Femur (tissue), 1 donor: Measurements from ENCODE around the gene SUPV3L1.
"Not testable (repeated sequence)": the region's sequence is repeated elsewhere in the genome, so short reads cannot be mapped to it uniquely, and the experiment has no call there.

Experiments
- DNase-seq: peaks from one replicate; pipeline ENCODE4 v3.0.0-alpha.2; 2017

SUPV3L1 gene

DNA sequence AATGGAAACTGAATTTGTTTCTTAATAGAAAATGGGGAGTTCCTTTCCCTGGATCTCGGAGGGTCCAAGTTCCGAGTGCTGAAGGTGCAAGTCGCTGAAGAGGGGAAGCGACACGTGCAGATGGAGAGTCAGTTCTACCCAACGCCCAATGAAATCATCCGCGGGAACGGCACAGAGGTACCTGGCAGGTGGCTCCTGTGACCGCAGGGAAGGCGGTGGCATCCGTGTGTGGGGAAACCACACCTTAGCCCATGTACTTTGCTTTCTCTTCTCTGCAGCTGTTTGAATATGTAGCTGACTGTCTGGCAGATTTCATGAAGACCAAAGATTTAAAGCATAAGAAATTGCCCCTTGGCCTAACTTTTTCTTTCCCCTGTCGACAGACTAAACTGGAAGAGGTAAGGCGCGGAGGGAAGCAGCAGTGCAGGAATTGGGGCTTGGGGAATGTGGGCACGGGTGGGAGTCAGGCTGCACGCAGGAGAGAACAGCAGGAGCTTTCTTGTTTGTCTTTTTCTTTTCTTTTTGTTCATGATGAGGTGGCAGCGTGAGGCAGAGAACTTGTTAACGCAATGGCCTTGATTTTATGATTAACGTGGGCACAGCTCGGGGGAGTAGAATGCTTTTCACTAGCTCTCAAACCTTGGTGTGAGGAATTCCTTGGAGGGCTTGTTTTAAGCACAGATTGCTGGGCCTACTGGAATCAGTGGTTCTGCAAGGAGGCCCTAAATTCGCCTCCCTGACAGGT is 52.9 kb downstream of the SUPV3L1 start:
- no peak for DNase-seq

DNA sequence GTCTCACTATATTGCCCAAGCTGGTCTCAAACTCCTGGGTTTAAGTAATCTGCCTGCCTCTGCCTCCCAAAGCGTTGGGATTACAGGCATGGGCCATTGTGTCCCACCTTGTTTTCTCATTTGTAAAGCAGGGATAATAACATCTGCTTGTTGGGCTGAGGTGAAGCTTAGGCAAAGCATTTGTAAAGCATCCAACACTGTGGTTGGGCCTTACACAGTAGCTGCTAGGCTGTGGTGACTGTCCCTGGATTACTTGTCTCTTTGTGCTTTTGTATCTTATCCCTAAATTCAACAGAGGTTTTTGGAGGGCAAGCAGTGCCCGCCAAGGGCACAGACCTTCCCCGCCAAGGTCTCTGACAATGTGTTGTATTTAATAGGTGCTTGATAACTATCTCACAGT is 54.4 kb downstream of the SUPV3L1 start:
- DNase-seq, result no peak

GRCh38 chr10:69237528-69238159 is 57.6 kb downstream of the SUPV3L1 start:
- DNase-seq, result peak; percentile 93

GRCh38 chr10:69239136-69239535 is 59.1 kb downstream of the SUPV3L1 start:
- DNase-seq, result no peak

- DNase-seq, result no peak
Measured at GRCh38 chr10:69239816-69240434, 59.9 kb downstream of the SUPV3L1 start.

DNA sequence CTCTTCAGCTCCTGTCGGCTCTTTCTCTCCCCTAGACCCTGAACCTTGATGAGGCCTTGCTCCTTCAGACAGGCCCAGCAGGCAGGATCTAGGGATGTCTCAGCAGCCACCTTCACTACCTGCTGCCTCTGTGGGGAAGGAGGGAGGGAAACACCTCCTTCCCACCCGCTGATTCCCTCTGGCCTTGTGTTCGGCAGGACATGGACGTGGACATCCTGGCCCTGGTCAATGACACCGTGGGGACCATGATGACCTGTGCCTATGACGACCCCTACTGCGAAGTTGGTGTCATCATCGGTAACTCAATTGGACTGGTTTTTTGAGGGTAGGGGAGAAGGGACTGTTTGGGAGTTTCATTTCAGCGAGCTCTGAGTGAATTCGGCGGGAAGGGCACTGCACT is 60.4 kb downstream of the SUPV3L1 start:
- DNase-seq, result no peak

- no peak for DNase-seq
Measured at GRCh38 chr10:69241575-69241974, 61.5 kb downstream of the SUPV3L1 start.

DNA sequence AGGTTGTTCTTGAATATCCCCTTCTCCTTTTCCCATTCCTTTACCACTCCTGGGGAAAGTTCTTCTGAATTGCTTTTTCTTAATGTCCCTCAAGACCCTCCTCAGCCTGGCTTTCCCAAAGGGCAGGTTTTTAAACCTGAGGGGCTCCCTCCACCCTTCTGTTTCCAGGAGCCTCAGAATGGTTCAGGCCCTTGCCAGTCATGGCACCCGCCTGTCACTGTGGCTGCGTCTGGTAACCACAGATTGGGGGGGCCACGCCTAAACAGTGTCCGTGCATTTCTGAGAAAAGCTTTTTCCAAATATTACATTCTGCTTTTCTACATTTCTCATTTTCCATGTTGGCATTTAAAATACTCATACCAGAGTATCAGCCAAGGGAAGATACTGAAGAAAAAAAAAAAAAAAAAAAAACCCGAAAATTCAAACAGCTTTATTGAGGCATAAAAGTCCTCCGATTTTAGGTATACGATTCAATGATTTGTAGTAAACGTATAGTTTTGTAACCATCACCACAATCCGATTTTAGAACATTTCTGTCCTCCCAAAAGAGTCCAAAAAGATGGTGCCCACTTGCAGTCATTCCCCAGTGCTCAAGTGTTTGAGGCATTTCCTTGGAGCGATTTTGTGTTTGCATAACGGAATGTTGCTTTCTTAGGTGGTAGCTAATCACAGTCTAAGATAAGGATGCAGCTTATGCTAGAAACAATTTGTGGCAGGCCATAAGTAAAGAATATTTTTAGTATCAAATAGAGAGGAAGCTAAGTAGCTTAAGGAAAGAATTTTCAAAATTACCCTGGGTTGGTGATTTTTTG is 62.2 kb downstream of the SUPV3L1 start:
- no peak for DNase-seq

DNA sequence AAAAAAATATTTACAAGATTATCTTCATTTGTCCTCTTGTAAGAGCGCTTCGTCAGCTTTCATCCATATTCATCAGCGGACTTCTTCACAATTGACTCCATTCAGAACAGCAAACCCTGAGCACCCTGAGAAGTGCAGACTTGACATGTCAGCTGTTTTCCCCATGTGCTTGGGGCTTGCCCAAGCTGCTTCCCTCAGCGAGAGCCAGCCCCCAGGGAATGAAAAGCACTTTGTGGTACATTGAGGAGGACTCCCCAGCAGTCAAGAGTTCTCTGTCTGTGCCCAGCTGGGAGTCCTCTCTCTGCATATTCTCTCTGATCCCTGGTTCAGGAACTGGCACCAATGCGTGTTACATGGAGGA is 62.8 kb downstream of the SUPV3L1 start:
- no peak for DNase-seq

DNA sequence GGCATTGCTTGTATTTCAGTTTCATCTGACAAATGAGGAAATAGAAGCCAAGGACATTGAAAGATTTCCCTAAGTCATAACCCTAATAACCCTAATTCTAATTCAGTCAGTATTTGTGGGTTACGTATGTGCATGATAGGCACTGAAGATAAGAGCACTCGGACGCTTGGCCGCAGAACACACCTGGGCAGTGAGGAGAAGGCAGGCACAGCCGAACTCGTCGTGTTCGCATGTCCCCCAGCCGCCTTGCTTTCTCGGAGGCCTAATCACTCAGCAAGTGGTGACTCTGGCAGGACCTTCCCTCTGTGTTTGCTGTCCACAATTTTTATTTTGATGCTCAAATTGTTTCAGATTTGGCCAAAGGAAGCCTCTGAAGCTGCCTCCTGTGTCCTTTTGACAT is 63.8 kb downstream of the SUPV3L1 start:
- no peak for DNase-seq

GRCh38 chr10:69246036-69246435 is 66.0 kb downstream of the SUPV3L1 start:
- no peak for DNase-seq

GRCh38 chr10:69246581-69247312 is 66.7 kb downstream of the SUPV3L1 start:
- no peak for DNase-seq

- no peak for DNase-seq
Measured at GRCh38 chr10:69247313-69247710, 67.3 kb downstream of the SUPV3L1 start.

DNA sequence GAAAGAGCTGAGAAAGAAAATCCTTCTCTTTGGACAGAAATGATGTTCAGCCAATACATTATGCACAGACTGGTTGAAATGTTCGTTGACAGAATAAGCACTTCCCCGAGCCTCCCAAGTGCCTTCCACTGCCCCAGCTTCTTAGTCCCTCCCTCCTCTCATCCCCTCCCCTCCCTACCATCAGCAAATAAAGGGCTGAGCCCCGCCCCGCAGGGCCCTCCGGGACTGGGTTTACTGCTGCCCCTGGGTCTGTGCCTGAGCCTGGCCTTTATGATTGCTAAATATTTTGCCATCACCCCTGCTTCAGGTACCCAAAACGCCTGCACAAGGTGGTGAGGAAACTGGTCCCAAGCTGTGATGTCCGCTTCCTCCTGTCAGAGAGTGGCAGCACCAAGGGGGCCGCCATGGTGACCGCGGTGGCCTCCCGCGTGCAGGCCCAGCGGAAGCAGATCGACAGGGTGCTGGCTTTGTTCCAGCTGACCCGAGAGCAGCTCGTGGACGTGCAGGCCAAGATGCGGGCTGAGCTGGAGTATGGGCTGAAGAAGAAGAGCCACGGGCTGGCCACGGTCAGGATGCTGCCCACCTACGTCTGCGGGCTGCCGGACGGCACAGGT is 68.2 kb downstream of the SUPV3L1 start:
- DNase-seq, result no peak

DNA sequence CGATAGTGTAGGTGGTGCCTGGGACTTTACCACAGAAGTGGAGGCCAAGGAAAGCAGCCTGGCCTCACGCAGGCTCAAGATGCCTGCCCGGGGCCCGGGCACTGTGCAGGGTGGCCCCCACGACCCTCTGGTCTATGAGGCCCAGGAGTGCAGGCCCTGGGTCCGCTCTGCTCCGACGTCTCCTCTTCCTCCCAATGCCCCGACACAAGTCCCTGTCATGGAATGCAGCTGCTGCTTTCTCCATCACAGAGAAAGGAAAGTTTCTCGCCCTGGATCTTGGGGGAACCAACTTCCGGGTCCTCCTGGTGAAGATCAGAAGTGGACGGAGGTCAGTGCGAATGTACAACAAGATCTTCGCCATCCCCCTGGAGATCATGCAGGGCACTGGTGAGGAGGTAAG is 70.0 kb downstream of the SUPV3L1 start:
- DNase-seq, result no peak

- not testable (repeated sequence) for DNase-seq
Measured at GRCh38 chr10:69251417-69251816, 71.4 kb downstream of the SUPV3L1 start.

DNA sequence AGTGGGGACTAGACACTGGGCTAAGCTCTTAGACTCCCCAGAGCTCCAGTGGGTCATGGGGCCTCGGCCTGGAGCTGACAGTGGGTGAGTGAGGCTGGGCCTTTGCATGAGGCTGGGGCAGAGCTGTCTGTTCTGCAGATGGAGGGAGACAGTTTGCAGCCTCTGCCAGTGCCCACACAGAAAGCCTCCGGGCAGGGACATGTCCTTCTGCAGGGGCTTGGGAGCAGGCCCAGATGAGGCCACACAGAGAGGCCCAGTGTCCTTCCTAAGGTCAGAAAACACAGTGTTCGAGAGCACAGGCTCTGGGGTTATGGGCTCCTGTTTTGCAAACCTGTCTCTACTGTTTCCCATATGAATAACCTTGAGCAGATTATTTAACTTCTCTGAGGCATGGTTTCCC is 73.1 kb downstream of the SUPV3L1 start:
- no peak for DNase-seq

GRCh38 chr10:69254877-69255276 is 74.8 kb downstream of the SUPV3L1 start:
- no peak for DNase-seq
